HG02623 (cell line): ENCODE results near the gene ST6GAL2.

ENCODE experiments used
- ATAC-seq: cut with Tn5 transposase; IDR thresholded peaks from one replicate; pipeline ENCODE4 v1.9.1; 2021; ENCODE audit warnings: moderate library complexity; ENCODE audit not compliant: unreplicated experiment

Gene ST6GAL2

GRCh38 chr2:106864051-106864450 is 21.9 kb downstream of the ST6GAL2 start:
- ATAC-seq = no peak

GRCh38 chr2:106863387-106863786 is 22.6 kb downstream of the ST6GAL2 start:
- ATAC-seq = no peak

- ATAC-seq = no peak
Observed at GRCh38 chr2:106859498-106859897, 26.5 kb downstream of the ST6GAL2 start.

- ATAC-seq = no peak
Observed at GRCh38 chr2:106858810-106859209, 27.2 kb downstream of the ST6GAL2 start.

GRCh38 chr2:106857882-106858478 is 28.0 kb downstream of the ST6GAL2 start:
- no peak for ATAC-seq

- ATAC-seq = no peak
Observed at GRCh38 chr2:106853631-106854030, 32.3 kb downstream of the ST6GAL2 start.

GRCh38 chr2:106851881-106852501 is 34.0 kb downstream of the ST6GAL2 start:
- ATAC-seq = no peak

GRCh38 chr2:106851087-106851874 is 34.7 kb downstream of the ST6GAL2 start:
- ATAC-seq = no peak

DNA sequence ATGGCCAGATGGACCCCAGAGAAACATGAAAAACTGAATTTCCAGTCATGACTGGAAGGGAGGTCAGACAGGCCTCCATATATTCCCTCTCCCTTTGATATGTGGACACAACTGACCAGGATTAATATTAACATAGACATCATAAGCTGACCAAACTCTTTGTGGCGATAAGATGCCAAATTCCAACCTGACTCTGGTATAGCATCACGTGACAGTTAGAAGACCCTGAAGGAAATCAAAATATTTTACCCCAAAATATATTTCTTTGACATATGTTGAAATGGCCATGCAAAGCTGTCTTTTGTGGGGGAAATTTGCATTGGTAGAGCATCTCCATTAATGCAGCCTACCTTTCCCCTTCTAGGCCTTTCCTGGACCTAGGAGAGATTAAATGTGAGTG is 36.7 kb downstream of the ST6GAL2 start:
- ATAC-seq = no peak

DNA sequence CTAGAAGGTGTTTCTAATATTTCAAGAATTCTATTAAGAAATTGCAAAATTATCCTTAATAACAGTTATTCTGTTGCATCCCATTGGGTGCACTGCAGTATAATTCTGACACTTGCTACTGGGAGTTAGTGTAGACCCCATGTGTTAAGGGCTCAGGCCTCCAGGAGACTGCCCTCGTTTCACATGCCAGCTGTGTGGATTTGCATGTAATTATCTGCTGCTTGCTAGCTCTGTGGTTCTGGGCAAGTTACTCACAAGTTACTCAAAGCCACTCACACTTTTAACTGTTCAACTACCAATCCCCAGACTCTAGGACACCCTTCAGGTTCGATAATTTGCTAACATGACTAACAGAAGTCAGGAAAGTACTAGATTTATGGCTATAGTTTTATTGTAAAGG is 38.6 kb downstream of the ST6GAL2 start:
- ATAC-seq = no peak

DNA sequence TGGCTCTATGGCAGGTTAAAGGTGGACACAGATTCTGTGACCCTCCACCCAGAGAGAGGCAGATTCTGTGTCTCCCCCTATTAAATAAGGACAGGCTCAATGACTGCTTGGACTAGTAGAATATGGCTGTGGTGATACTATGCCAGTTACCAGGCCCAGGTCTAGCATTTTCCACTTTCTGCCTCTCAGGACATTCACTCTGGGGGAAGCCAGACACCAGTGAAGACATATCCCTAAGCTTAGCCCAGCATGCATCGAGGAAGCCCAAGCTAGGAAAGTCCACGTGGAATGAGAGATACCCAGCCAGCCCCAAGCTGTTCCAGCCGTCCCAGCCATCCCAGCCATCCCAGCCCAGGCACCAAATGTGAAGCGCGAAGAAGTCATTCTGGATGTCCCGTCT is 40.3 kb downstream of the ST6GAL2 start:
- ATAC-seq = no peak

DNA sequence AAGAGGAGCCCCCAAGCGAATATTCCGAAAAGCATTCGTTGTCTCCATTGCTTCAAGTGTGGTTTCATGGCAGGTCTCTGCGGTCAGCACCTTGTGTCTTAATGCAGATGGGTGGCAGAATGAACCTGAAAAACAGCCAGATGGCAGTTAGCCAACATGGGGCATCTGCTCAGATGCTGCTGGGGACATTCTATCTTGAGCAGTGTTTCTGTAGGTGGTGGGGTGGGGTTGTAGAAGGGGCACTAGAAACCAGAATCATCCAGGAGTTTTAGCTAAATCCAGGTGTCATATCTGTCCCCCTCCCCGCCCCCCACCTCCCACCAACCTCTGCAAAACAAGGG is 42.1 kb downstream of the ST6GAL2 start:
- ATAC-seq = no peak

DNA sequence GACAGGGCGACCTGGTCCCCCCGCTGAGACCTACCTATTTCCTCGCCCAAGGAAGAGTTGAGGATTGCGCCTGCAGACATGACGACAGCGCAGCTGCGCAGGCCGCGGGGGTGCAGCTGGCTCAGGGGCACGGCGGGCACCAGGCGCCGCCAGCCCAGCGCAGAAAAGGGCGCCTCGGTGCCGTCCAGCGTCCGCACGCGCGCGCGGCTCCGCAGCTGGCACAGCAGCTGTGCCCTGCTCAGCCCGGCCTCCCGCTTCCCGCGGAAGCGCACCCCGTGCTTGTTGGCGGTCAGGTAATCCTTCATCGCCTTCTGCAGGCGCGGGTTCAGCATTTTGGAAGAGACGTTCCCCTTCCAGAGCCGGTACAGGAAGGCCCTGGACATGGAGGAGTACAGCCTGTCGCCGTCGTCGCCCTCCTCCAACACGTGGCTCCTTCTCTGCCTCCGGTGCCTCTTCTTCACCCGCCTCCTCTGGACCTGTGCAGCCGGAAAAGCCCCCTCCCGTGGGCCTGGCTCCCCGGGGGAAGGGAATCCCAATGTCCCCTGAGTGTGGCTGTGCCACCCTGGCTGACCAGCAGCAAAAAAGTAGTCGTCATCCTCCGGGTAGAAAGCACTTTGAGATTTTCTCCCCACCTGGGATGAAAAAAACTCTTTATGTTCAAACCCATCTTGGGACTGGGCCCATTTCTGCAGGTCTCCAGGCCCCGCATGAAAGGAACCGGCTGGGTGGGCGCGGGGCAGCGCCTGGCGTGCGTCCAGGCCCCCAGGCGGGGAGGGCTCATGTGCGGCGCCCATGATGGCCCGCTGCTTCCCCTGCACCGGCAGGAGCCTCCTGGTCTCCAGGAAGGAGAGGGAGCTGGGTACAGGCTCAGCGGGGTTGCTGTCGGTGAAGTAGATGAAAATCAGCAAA is 42.7 kb downstream of the ST6GAL2 start:
- ATAC-seq = no peak

GRCh38 chr2:106841886-106842645 is 43.9 kb downstream of the ST6GAL2 start:
- no peak for ATAC-seq

- ATAC-seq = no peak
Observed at GRCh38 chr2:106840818-106841217, 45.1 kb downstream of the ST6GAL2 start.

DNA sequence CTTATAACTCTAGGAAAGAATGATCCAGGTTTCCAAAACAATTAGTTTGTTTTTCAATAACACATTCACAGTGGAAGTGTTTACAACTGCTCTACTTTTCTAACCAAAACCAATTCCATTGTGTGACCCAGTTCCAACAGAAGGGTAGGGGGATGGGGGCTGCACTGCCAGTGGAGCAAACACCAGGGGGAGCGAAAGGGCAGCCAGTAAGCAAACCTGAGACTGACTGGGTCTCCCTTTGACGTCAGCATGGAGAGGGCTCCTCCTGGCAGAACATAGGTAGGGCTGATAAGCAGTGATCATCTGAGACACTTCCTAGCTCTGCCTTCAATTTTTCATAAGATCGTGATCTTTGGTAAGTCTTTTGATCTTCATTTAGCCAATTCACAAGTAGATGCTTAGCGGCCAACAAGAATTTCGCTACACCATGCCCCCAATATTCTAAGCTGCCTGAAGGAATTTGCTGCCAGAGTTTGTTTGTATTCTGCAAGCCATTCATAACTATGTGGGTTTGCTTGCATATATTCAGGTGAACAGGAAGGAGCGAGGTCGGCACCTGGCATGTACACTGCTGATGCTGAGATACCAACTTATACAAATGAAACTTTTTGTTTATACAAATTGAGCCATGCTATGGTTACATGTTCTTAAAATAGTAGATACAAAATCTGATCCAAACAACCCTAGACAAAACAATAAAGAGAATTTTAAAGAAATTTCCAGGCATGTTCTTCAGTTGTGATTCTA is 45.9 kb downstream of the ST6GAL2 start:
- no peak for ATAC-seq

GRCh38 chr2:106833256-106833655 is 52.7 kb downstream of the ST6GAL2 start:
- no peak for ATAC-seq

DNA sequence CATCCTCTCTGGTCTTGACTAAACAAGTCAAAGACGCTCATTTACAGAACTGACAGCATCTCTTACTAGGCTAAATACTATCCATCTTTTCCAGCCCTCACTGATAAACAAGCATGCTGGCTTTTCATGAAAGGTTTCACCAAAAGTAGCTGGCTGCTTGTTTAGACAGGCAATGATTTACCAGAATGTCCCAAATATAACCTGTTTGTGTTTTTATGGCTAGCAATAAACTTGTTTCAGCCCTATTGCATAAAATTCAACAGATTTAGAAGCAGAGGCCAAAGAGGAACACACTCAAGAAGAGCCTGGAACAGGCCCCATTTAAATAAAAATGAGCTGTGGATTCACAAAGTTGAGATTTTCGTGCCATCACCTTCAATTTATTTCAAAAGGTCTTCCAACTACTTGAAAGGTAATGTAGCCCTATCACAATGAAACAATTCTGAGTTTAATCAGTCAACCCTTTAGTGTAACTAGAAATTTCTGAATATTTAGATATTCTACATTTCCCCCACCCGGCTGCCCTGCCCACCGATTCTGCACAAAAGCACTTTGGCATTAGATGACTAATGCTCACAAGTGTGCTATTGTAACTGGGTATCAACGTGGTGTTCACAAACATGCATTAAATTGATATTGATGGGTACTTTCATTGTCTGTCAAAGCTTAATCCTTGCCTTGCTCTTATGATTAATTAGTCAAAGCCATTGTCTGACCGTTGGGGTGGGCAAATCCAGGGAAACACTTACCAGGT is 54.0 kb downstream of the ST6GAL2 start:
- no peak for ATAC-seq

- ATAC-seq = no peak
Observed at GRCh38 chr2:106831241-106831640, 54.7 kb downstream of the ST6GAL2 start.
